BE2C (cell line): ENCODE measurements around the gene FHOD3.
A peak's percentile ranks its signal among the peaks of the same experiment; 100 is the strongest.

Source experiments
- DNase-seq: peaks from one replicate; pipeline ENCODE4 v3.0.0-alpha.2; 2020
- H3K27me3 ChIP-seq: fragments of 250-450 bp; sonication (Bioruptor Pico); 2 replicates; pipeline ENCODE4 v1.5.1; 2020; ENCODE audit warnings: mild to moderate bottlenecking
- H3K36me3 ChIP-seq: fragments of 250-450 bp; sonication (Bioruptor Pico); 2 replicates; pipeline ENCODE4 v1.5.1; 2020; ENCODE audit warnings: mild to moderate bottlenecking
- H3K4me1 ChIP-seq: fragments of 250-450 bp; sonication (Bioruptor Pico); 2 replicates; pipeline ENCODE4 v1.5.1; 2020
- H3K4me3 ChIP-seq: 2 replicates; pipeline ENCODE4 v1.5.1; 2011; ENCODE audit warnings: low read depth, low read length
- H3K9me3 ChIP-seq: fragments of 250-450 bp; sonication (Bioruptor Pico); 2 replicates; pipeline ENCODE4 v1.5.1; 2020
- CTCF ChIP-seq: IDR thresholded peaks from 2 replicates; pipeline ENCODE4 v1.5.1; 2012; ENCODE audit warnings: mild to moderate bottlenecking, low read depth, low read length

FHOD3 gene

GRCh38 chr18:36709315-36709714, 411.8 kb downstream of the FHOD3 start:
- Histone ChIP-seq H3K27me3 (no peaks in the 10 kb centered on the region), H3K4me3 (no peak overlapping the region), H3K4me1 (peaks cover 3% of the 10 kb centered on the region; the same call in 1 of the 2 replicates), H3K9me3 (no peaks in the 10 kb centered on the region), H3K36me3 (no peaks in the 10 kb centered on the region)
- TF ChIP-seq CTCF, result no peak
- no peak for DNase-seq

- TF ChIP-seq CTCF, result no peak
- H3K27me3 ChIP-seq, result no peaks in the 10 kb centered on the region
- peaks cover 2% of the 10 kb centered on the region; the same call in 1 of the 2 replicates for H3K4me1 ChIP-seq
- H3K36me3 ChIP-seq, result no peaks in the 10 kb centered on the region
- DNase-seq, result no peak
- H3K9me3 ChIP-seq, result no peaks in the 10 kb centered on the region
- H3K4me3 ChIP-seq, result no peak overlapping the region
Measured at GRCh38 chr18:36711014-36711725, 413.7 kb downstream of the FHOD3 start.

GRCh38 chr18:36711813-36712444, 414.4 kb downstream of the FHOD3 start:
- DNase-seq, result peak; percentile 60
- Histone ChIP-seq H3K4me1 (no peaks in the 10 kb centered on the region), H3K27me3 (no peaks in the 10 kb centered on the region), H3K36me3 (no peaks in the 10 kb centered on the region), H3K4me3 (no peak overlapping the region), H3K9me3 (no peaks in the 10 kb centered on the region)
- TF ChIP-seq CTCF, result no peak

- Histone ChIP-seq H3K27me3 (no peaks in the 10 kb centered on the region), H3K36me3 (no peaks in the 10 kb centered on the region), H3K4me3 (no peak overlapping the region), H3K4me1 (no peaks in the 10 kb centered on the region), H3K9me3 (no peaks in the 10 kb centered on the region)
- DNase-seq, result no peak
- TF ChIP-seq CTCF, result peak; percentile 11; the same call in 1 of the 2 replicates
Measured at GRCh38 chr18:36714476-36714875, 417.0 kb downstream of the FHOD3 start.

- DNase-seq, result no peak
- Histone ChIP-seq H3K27me3 (no peaks in the 10 kb centered on the region), H3K4me1 (no peaks in the 10 kb centered on the region), H3K36me3 (no peaks in the 10 kb centered on the region), H3K9me3 (no peaks in the 10 kb centered on the region), H3K4me3 (no peak overlapping the region)
- no peak for TF ChIP-seq CTCF
Measured at GRCh38 chr18:36717422-36718110, 420.1 kb downstream of the FHOD3 start.
